ENCODE results near the gene RASL12. TPM values are rescaled to one million over a fixed set of nuclear protein-coding genes. Genes with fewer than 3 reads are reported as not detected.

The RASL12 gene
- total RNA-seq, 1 donor from 2014 or later, result 5.8 TPM

DNA sequence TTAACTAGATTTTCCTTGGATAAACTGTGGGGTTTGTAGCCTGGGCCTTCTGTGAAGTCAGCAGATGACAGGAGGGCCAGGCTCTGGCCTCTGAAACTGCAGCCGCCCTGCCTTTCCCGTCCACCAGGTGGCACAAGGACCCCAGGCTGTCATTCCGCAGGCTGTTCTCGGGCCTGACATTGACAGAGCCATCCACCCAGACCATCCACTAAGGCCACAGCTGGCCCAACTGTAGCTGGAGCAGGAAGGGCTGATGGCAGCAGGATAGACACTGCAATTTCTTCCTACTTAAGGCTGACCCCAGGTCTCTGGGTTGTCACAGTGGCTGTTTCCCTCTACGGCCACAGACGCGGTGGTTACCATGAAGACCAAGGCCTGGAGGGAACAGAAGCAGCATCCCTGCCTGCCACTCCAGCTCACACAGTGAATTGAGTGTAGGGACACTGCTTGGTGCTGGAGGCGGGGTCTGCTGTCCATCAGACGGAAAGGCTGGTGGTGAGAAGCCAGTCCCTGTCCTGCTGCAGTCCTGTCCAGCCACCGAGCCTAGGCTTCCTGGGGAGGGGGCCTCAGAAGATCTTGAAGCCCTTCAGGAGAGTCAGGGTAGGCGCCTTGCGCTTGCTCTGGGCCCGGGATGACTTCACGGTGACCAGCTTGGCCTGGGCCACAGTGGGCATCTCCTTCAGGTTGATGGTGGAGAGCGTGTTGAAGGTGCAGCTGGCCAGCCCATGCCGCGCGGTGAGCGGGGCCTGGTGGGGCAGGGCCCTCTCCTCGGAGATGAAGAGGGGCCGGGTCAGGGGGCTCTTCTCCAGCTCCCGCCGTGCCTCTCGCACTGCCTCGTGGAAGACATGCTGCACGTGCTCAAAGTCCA is 13.2 kb downstream of the RASL12 start:
- H3K9me3 ChIP-seq (ENCODE audit: low read depth), result no peaks in the 10 kb centered on the region
- H3K36me3 ChIP-seq, result no peaks in the 10 kb centered on the region
- peaks cover 8% of the 10 kb centered on the region for H4K20me1 ChIP-seq (ENCODE audit: low read depth)
- no peak overlapping the region for H3K27ac ChIP-seq
- no peak overlapping the region for H3K4me3 ChIP-seq
- H3K4me2 ChIP-seq, result no peak overlapping the region
- peaks cover 26% of the 10 kb centered on the region for H3K4me1 Mint-ChIP-seq
- no peaks in the 10 kb centered on the region for H3K4me1 ChIP-seq
- no peaks in the 10 kb centered on the region for H3K9me3 Mint-ChIP-seq
- no peaks in the 10 kb centered on the region for H3K36me3 Mint-ChIP-seq
- H2AFZ ChIP-seq (replicated peaks), result no peak overlapping the region
- H3F3A ChIP-seq (ENCODE audit: low read depth), result peaks cover 2% of the 10 kb centered on the region
- no peak overlapping the region for H3K9ac ChIP-seq
- H3K27me3 ChIP-seq, result peaks cover 9% of the 10 kb centered on the region
- TF ChIP-seq CTCF (IDR thresholded peaks at IDR 0.05) (peak; percentile 91), EZH2phosphoT487 (IDR thresholded peaks at IDR 0.05) (no peak)
- no peak overlapping the region for H3K27ac Mint-ChIP-seq
- no peaks in the 10 kb centered on the region for H3K27me3 Mint-ChIP-seq (ENCODE audit: insufficient read depth, low read depth)
- H3K79me2 ChIP-seq (ENCODE audit: low read depth), result no peaks in the 10 kb centered on the region
- peak; percentile 81 for DNase-seq (ENCODE audit: low spot score)
- H3K4me3 Mint-ChIP-seq, result no peak overlapping the region

DNA sequence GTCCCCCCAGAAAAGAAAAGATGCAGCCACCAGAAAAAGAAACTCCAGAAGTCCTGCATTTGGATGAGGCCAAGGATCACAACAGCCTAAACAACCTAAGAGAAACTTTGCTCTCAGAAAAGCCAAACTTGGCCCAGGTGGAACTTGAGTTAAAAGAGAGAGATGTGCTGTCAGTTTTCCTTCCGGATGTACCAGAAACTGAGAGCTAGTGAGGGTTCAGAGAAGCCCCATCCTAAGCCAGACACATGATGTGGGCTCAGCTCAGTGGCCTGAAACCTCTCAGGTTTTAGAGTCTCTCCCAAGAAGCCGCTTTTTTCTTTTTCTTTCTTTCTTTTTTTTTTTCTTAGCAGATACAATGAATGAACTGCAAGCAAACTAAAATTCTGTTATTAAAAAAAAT is 14.8 kb downstream of the RASL12 start:
- peaks cover 13% of the 10 kb centered on the region for H3K27me3 ChIP-seq

DNA sequence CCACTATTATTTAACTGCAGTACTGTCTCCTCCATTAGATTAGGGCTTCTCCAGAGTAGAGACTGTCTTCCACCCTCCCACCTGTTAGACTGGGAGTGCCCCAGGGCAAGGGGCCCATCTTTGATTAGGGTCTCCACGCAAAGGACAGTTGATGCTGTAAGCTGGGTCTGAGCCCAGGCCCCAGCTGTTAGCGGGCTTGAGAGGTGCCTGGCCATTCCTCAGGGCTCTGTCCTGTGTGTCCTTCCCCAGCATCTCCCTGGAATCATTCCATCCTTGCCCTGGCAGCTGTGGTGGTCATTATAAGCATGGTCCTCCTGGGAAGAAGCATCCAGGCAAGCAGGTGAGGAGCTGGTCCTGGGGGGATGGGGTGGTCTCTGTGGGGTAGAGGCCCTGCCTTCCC is 16.5 kb downstream of the RASL12 start:
- Histone ChIP-seq H3K79me2 (ENCODE audit: low read depth) (no peaks in the 10 kb centered on the region), H3K9ac (no peak overlapping the region), H3K4me3 (no peak overlapping the region), H3K27me3 (peaks cover 13% of the 10 kb centered on the region), H3K36me3 (no peaks in the 10 kb centered on the region), H4K20me1 (ENCODE audit: low read depth) (peaks cover 8% of the 10 kb centered on the region), H3K27ac (no peak overlapping the region), H2AFZ (replicated peaks) (no peak overlapping the region), H3K4me1 (no peaks in the 10 kb centered on the region), H3K9me3 (ENCODE audit: low read depth) (no peaks in the 10 kb centered on the region), H3K4me2 (no peak overlapping the region), H3F3A (ENCODE audit: low read depth) (peaks cover 2% of the 10 kb centered on the region)
- Mint-ChIP-seq H3K27me3 (ENCODE audit: insufficient read depth, low read depth) (no peaks in the 10 kb centered on the region), H3K4me3 (peak overlapping the region; percentile 29), H3K27ac (no peak overlapping the region), H3K36me3 (no peaks in the 10 kb centered on the region), H3K4me1 (peaks cover 26% of the 10 kb centered on the region), H3K9me3 (no peaks in the 10 kb centered on the region)
- TF ChIP-seq EZH2phosphoT487 (IDR thresholded peaks at IDR 0.05), result no peak
- no peak for DNase-seq (ENCODE audit: low spot score)

More for the DNA sequence above, 14.8 kb downstream of the RASL12 start:
- H3K9ac ChIP-seq, result no peak overlapping the region
- no peaks in the 10 kb centered on the region for H3K9me3 ChIP-seq (ENCODE audit: low read depth)
- H3K27ac ChIP-seq, result no peak overlapping the region
- no peak overlapping the region for H2AFZ ChIP-seq (replicated peaks)
- no peaks in the 10 kb centered on the region for H3K36me3 ChIP-seq
- Mint-ChIP-seq H3K4me3 (no peak overlapping the region), H3K36me3 (no peaks in the 10 kb centered on the region), H3K27ac (peak overlapping the region; percentile 23), H3K27me3 (ENCODE audit: insufficient read depth, low read depth) (no peaks in the 10 kb centered on the region), H3K9me3 (no peaks in the 10 kb centered on the region), H3K4me1 (peaks cover 34% of the 10 kb centered on the region)
- peaks cover 2% of the 10 kb centered on the region for H3F3A ChIP-seq (ENCODE audit: low read depth)
- no peaks in the 10 kb centered on the region for H3K79me2 ChIP-seq (ENCODE audit: low read depth)
- TF ChIP-seq EZH2phosphoT487 (IDR thresholded peaks at IDR 0.05), result no peak
- TF ChIP-seq CTCF (IDR thresholded peaks at IDR 0.05), result no peak
- no peak for TF ChIP-seq EZH2 (IDR thresholded peaks at IDR 0.05)
- peaks cover 8% of the 10 kb centered on the region for H4K20me1 ChIP-seq (ENCODE audit: low read depth)
- H3K4me2 ChIP-seq, result no peak overlapping the region
- H3K4me3 ChIP-seq, result no peak overlapping the region
- no peak for DNase-seq (ENCODE audit: low spot score)
- no peaks in the 10 kb centered on the region for H3K4me1 ChIP-seq

DNA sequence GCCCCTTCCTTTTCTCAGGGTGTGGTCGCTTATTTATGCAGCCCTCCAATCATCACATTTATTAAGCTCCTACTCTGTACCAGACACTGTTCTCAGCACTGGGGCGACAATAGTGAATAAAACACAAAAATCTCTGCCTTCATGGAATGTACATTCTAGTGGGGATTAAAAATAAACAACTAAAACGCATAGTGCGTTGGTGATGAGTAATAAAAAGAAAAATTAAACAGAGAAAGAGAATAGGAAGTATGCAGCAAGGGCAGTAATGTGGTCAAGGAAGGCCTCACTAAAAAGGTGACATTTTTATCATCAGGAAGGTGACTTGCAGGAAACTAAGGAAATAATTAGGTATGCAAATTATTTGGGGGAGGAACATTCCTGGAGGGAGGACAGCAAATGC is 17.5 kb downstream of the RASL12 start:
- Histone ChIP-seq H2AFZ (replicated peaks) (no peak overlapping the region), H3K79me2 (ENCODE audit: low read depth) (no peaks in the 10 kb centered on the region), H3K27ac (no peak overlapping the region), H3K27me3 (peaks cover 13% of the 10 kb centered on the region), H4K20me1 (ENCODE audit: low read depth) (peaks cover 8% of the 10 kb centered on the region), H3K4me2 (no peak overlapping the region), H3K36me3 (no peaks in the 10 kb centered on the region), H3K9me3 (ENCODE audit: low read depth) (no peaks in the 10 kb centered on the region), H3F3A (ENCODE audit: low read depth) (peaks cover 2% of the 10 kb centered on the region), H3K9ac (no peak overlapping the region), H3K4me1 (no peaks in the 10 kb centered on the region), H3K4me3 (no peak overlapping the region)
- H3K36me3 Mint-ChIP-seq, result no peaks in the 10 kb centered on the region
- peak overlapping the region; percentile 54 for H3K4me3 Mint-ChIP-seq
- H3K27me3 Mint-ChIP-seq (ENCODE audit: insufficient read depth, low read depth), result no peaks in the 10 kb centered on the region
- no peak for TF ChIP-seq EZH2phosphoT487 (IDR thresholded peaks at IDR 0.05)
- TF ChIP-seq EZH2 (IDR thresholded peaks at IDR 0.05), result no peak
- no peak for TF ChIP-seq CTCF (IDR thresholded peaks at IDR 0.05)
- no peaks in the 10 kb centered on the region for H3K9me3 Mint-ChIP-seq
- H3K4me1 Mint-ChIP-seq, result peaks cover 23% of the 10 kb centered on the region
- DNase-seq (ENCODE audit: low spot score), result no peak
- H3K27ac Mint-ChIP-seq, result peak overlapping the region; percentile 2
